Neural cell (in vitro differentiated cells): ENCODE measurements around the gene DNAJC7.

Source experiments
- EP300 ChIP-seq: fragments of 450-650 bp; conservative IDR thresholded peaks from 2 replicates; pipeline ENCODE4 v1.6.1; 2014; ENCODE audit warnings: antibody characterized with exemption, mild to moderate bottlenecking, moderate library complexity; ENCODE audit not compliant: poor library complexity, severe bottlenecking
- EZH2 ChIP-seq: fragments of 200-600, 300-800 bp; shearing (Covaris generic), sonication (generic); IDR thresholded peaks from 2 replicates; pipeline ENCODE4 v1.6.1; 2014; ENCODE audit warnings: antibody characterized with exemption, low read length, borderline replicate concordance, mild to moderate bottlenecking; ENCODE audit not compliant: insufficient read depth, poor library complexity, severe bottlenecking
- MXI1 ChIP-seq: fragments of 450-650 bp; conservative IDR thresholded peaks from 2 replicates; pipeline ENCODE4 v1.6.1; 2014; ENCODE audit warnings: antibody characterized with exemption, mild to moderate bottlenecking; ENCODE audit not compliant: poor library complexity, severe bottlenecking
- POLR2AphosphoS5 ChIP-seq: IDR thresholded peaks from 2 replicates; pipeline ENCODE4 v1.6.1; 2012
- SMC3 ChIP-seq: fragments of 450-650 bp; conservative IDR thresholded peaks from 2 replicates; pipeline ENCODE4 v1.6.1; 2014; ENCODE audit warnings: antibody characterized with exemption, mild to moderate bottlenecking, moderate library complexity; ENCODE audit not compliant: poor library complexity
- TAF1 ChIP-seq: IDR thresholded peaks from 2 replicates; pipeline ENCODE4 v1.6.1; 2012; ENCODE audit warnings: low read depth
- TF ChIP-seq, protein P1 (sequence below): fragments of 450-650 bp; IDR thresholded peaks from 2 replicates; pipeline ENCODE4 v1.5.1; 2014; ENCODE audit warnings: antibody characterized with exemption, mild to moderate bottlenecking, moderate library complexity; ENCODE audit not compliant: poor library complexity, severe bottlenecking
- TF ChIP-seq, protein P2 (sequence below): IDR thresholded peaks from 2 replicates; pipeline ENCODE4 v1.6.1; 2012; ENCODE audit warnings: borderline replicate concordance

DNA sequence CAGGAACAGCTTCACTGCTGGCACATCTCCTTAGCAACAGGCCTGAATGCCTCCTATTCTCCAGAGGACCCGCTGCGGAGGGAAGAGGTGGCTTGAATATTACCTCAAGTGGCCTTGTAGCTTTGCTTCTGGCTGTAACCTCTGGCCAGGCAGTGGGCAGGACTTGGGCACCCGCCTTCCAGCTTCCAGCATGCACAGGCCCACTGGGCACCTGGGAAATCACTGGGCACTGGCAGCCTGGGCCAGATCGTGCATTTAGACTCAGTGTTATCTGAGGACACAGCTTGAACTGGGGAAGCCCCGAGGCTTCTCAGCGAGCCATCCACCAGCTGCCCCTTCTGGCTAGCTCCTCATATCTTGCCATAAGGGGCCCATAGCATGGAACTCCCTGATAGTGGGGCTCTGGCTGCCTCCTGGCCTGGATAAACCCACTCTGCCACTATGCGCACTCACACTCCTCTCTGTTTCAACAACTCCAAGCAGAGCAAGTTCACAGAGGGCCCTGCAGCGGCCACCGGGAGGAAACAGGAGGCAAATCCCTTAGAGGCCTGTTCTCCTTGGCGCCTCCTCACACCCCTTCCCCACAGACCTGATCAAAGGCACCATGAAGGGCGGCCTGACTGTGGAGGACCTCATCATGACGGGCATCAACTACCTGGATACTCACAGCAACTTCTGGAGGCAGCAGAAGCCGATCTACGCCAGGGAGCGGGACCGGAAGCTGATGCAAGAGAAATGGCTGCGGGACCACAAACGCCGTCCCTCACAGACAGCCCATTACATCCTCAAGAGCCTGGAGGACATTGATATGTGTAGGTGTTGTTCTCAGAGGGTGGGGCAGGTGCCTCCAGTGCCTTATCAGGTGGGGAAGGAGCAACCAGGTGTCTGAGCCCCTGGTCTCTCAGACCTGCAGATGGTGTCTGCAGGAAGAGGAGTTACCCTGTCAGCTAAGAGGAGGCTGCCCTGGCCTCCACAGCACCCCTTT lies 79.0 kb downstream of the DNAJC7 start:
- TF ChIP-seq TAF1, result no peak
- TF ChIP-seq, protein P1, sequence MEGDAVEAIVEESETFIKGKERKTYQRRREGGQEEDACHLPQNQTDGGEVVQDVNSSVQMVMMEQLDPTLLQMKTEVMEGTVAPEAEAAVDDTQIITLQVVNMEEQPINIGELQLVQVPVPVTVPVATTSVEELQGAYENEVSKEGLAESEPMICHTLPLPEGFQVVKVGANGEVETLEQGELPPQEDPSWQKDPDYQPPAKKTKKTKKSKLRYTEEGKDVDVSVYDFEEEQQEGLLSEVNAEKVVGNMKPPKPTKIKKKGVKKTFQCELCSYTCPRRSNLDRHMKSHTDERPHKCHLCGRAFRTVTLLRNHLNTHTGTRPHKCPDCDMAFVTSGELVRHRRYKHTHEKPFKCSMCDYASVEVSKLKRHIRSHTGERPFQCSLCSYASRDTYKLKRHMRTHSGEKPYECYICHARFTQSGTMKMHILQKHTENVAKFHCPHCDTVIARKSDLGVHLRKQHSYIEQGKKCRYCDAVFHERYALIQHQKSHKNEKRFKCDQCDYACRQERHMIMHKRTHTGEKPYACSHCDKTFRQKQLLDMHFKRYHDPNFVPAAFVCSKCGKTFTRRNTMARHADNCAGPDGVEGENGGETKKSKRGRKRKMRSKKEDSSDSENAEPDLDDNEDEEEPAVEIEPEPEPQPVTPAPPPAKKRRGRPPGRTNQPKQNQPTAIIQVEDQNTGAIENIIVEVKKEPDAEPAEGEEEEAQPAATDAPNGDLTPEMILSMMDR, result no peak
- TF ChIP-seq EP300, result no peak
- TF ChIP-seq, protein P2, sequence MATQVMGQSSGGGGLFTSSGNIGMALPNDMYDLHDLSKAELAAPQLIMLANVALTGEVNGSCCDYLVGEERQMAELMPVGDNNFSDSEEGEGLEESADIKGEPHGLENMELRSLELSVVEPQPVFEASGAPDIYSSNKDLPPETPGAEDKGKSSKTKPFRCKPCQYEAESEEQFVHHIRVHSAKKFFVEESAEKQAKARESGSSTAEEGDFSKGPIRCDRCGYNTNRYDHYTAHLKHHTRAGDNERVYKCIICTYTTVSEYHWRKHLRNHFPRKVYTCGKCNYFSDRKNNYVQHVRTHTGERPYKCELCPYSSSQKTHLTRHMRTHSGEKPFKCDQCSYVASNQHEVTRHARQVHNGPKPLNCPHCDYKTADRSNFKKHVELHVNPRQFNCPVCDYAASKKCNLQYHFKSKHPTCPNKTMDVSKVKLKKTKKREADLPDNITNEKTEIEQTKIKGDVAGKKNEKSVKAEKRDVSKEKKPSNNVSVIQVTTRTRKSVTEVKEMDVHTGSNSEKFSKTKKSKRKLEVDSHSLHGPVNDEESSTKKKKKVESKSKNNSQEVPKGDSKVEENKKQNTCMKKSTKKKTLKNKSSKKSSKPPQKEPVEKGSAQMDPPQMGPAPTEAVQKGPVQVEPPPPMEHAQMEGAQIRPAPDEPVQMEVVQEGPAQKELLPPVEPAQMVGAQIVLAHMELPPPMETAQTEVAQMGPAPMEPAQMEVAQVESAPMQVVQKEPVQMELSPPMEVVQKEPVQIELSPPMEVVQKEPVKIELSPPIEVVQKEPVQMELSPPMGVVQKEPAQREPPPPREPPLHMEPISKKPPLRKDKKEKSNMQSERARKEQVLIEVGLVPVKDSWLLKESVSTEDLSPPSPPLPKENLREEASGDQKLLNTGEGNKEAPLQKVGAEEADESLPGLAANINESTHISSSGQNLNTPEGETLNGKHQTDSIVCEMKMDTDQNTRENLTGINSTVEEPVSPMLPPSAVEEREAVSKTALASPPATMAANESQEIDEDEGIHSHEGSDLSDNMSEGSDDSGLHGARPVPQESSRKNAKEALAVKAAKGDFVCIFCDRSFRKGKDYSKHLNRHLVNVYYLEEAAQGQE, result no peak
- no peak for TF ChIP-seq POLR2AphosphoS5
- no peak for TF ChIP-seq EZH2
- no peak for TF ChIP-seq MXI1
- TF ChIP-seq SMC3, result no peak
